ENCODE results near the gene RPL7L1.

The RPL7L1 gene

GRCh38 chr6:42929821-42930360, 50.5 kb downstream of the RPL7L1 start:
- Histone ChIP-seq H3K36me3 (peaks cover 37% of the 10 kb centered on the region), H3K9me3 (ENCODE audit: severe bottlenecking) (no peaks in the 10 kb centered on the region), H3K4me3 (ENCODE audit: low read depth, low read length) (peak overlapping the region; percentile 64), H3K27me3 (ENCODE audit: insufficient read depth, low read depth, severe bottlenecking) (no peaks in the 10 kb centered on the region), H3K27ac (peak overlapping the region; percentile 91)
- no peak for DNase-seq
- no peak for TF ChIP-seq CTCF (IDR thresholded peaks at IDR 0.05; ENCODE audit: low read depth, low read length)

GRCh38 chr6:42932412-42932811, 53.0 kb downstream of the RPL7L1 start:
- Histone ChIP-seq H3K27ac (no peak overlapping the region), H3K9me3 (ENCODE audit: severe bottlenecking) (no peaks in the 10 kb centered on the region), H3K36me3 (peaks cover 61% of the 10 kb centered on the region), H3K27me3 (ENCODE audit: insufficient read depth, low read depth, severe bottlenecking) (no peaks in the 10 kb centered on the region), H3K4me3 (ENCODE audit: low read depth, low read length) (no peak overlapping the region)
- no peak for TF ChIP-seq CTCF (IDR thresholded peaks at IDR 0.05; ENCODE audit: low read depth, low read length)
- DNase-seq, result no peak

- H3K36me3 ChIP-seq, result peaks cover 68% of the 10 kb centered on the region
- no peak for TF ChIP-seq CTCF (IDR thresholded peaks at IDR 0.05; ENCODE audit: low read depth, low read length)
These were observed 53.8 kb downstream of the RPL7L1 start for GRCh38 chr6:42933205-42933604.

GRCh38 chr6:42935322-42935721, 55.9 kb downstream of the RPL7L1 start:
- no peak for TF ChIP-seq CTCF (IDR thresholded peaks at IDR 0.05; ENCODE audit: low read depth, low read length)
- DNase-seq, result no peak
- H3K9me3 ChIP-seq (ENCODE audit: severe bottlenecking), result no peaks in the 10 kb centered on the region
- H3K27ac ChIP-seq, result no peak overlapping the region
- no peak overlapping the region for H3K4me3 ChIP-seq (ENCODE audit: low read depth, low read length)
- peaks cover 87% of the 10 kb centered on the region for H3K36me3 ChIP-seq
- no peaks in the 10 kb centered on the region for H3K27me3 ChIP-seq (ENCODE audit: insufficient read depth, low read depth, severe bottlenecking)

More at GRCh38 chr6:42933205-42933604, 53.8 kb downstream of the RPL7L1 start:
- Histone ChIP-seq H3K4me3 (ENCODE audit: low read depth, low read length) (no peak overlapping the region), H3K27ac (no peak overlapping the region), H3K9me3 (ENCODE audit: severe bottlenecking) (no peaks in the 10 kb centered on the region), H3K27me3 (ENCODE audit: insufficient read depth, low read depth, severe bottlenecking) (no peaks in the 10 kb centered on the region)
- no peak for DNase-seq

GRCh38 chr6:42936398-42936797, 57.0 kb downstream of the RPL7L1 start:
- H3K27ac ChIP-seq, result no peak overlapping the region
- H3K4me3 ChIP-seq (ENCODE audit: low read depth, low read length), result no peak overlapping the region
- no peak for DNase-seq
- no peaks in the 10 kb centered on the region for H3K27me3 ChIP-seq (ENCODE audit: insufficient read depth, low read depth, severe bottlenecking)
- H3K36me3 ChIP-seq, result peaks cover 93% of the 10 kb centered on the region
- no peak for TF ChIP-seq CTCF (IDR thresholded peaks at IDR 0.05; ENCODE audit: low read depth, low read length)
- H3K9me3 ChIP-seq (ENCODE audit: severe bottlenecking), result no peaks in the 10 kb centered on the region

Measured in WERI-Rb-1 (cell line).